ENCODE results near the gene ANO10. TPM values are rescaled to one million over a fixed set of nuclear protein-coding genes. Genes with fewer than 3 reads are reported as not detected.

The ANO10 gene
- total RNA-seq, 2 experiments from 2014 or later = 19.9 TPM

GRCh38 chr3:43641306-43642114 lies 19.7 kb upstream of the ANO10 start:
- H3K4me1 Mint-ChIP-seq = peaks cover 9% of the 10 kb centered on the region
- CTCF ChIA-PET = interaction anchor here (1.1 kb wide), 1 partner anchor 97 kb away, joined by 3 read pairs; no protein-coding TSS in a partner anchor
- no peak overlapping the region for H3K4me3 Mint-ChIP-seq
- H3K27ac Mint-ChIP-seq = no peak overlapping the region
- H3K36me3 Mint-ChIP-seq (ENCODE audit: low read depth) = no peaks in the 10 kb centered on the region
- no peaks in the 10 kb centered on the region for H3K9me3 Mint-ChIP-seq
- H3K27me3 Mint-ChIP-seq = peaks cover 17% of the 10 kb centered on the region
- DNase-seq = no peak
- POLR2A ChIA-PET = no interaction called here

- Mint-ChIP-seq H3K4me1 (peaks cover 9% of the 10 kb centered on the region), H3K4me3 (no peak overlapping the region), H3K36me3 (ENCODE audit: low read depth) (no peaks in the 10 kb centered on the region), H3K9me3 (no peaks in the 10 kb centered on the region), H3K27me3 (peaks cover 17% of the 10 kb centered on the region), H3K27ac (no peak overlapping the region)
- ChIA-PET CTCF (interaction anchor here (1.1 kb wide), 1 partner anchor 96 kb away, joined by 3 read pairs; no protein-coding TSS in a partner anchor), POLR2A (no interaction called here)
- no peak for DNase-seq
Observed at GRCh38 chr3:43640681-43641080, 18.9 kb upstream of the ANO10 start.

- Mint-ChIP-seq H3K27ac (no peak overlapping the region), H3K4me1 (peaks cover 9% of the 10 kb centered on the region), H3K27me3 (peaks cover 16% of the 10 kb centered on the region), H3K36me3 (ENCODE audit: low read depth) (no peaks in the 10 kb centered on the region), H3K9me3 (no peaks in the 10 kb centered on the region), H3K4me3 (no peak overlapping the region)
- CTCF ChIA-PET = interaction anchor here (0.9 to 1.3 kb wide), 3 partner anchors 93 to 105 kb away, joined by 3 to 4 read pairs (median 4); no protein-coding TSS in a partner anchor
- POLR2A ChIA-PET = no interaction called here
- DNase-seq = peak; percentile 68
Observed at GRCh38 chr3:43638594-43639447, 17.0 kb upstream of the ANO10 start.

- peaks cover 9% of the 10 kb centered on the region for H3K4me1 Mint-ChIP-seq
- H3K36me3 Mint-ChIP-seq (ENCODE audit: low read depth) = no peaks in the 10 kb centered on the region
Observed at GRCh38 chr3:43637702-43638101, 15.9 kb upstream of the ANO10 start.

GRCh38 chr3:43632986-43633385 lies 11.2 kb upstream of the ANO10 start:
- Mint-ChIP-seq H3K4me3 (no peak overlapping the region), H3K4me1 (peaks cover 19% of the 10 kb centered on the region), H3K36me3 (ENCODE audit: low read depth) (peaks cover 18% of the 10 kb centered on the region), H3K27ac (no peak overlapping the region), H3K9me3 (peaks cover 13% of the 10 kb centered on the region), H3K27me3 (peaks cover 12% of the 10 kb centered on the region)
- no peak for DNase-seq
- POLR2A ChIA-PET = no interaction called here
- CTCF ChIA-PET = interaction anchor here (1.0 kb wide), 1 partner anchor 87 kb away, joined by 3 read pairs; no protein-coding TSS in a partner anchor

More at GRCh38 chr3:43637702-43638101, 15.9 kb upstream of the ANO10 start:
- CTCF ChIA-PET = interaction anchor here (0.9 kb wide), 1 partner anchor 93 kb away, joined by 3 read pairs; no protein-coding TSS in a partner anchor
- Mint-ChIP-seq H3K9me3 (no peaks in the 10 kb centered on the region), H3K27me3 (peaks cover 16% of the 10 kb centered on the region), H3K27ac (no peak overlapping the region), H3K4me3 (no peak overlapping the region)
- no peak for DNase-seq
- POLR2A ChIA-PET = no interaction called here

- H3K27me3 Mint-ChIP-seq = peaks cover 12% of the 10 kb centered on the region
- no peak for DNase-seq
- H3K36me3 Mint-ChIP-seq (ENCODE audit: low read depth) = peaks cover 18% of the 10 kb centered on the region
- no peak overlapping the region for H3K4me3 Mint-ChIP-seq
- ChIA-PET POLR2A (no interaction called here), CTCF (no interaction called here)
- H3K4me1 Mint-ChIP-seq = peaks cover 26% of the 10 kb centered on the region
- H3K9me3 Mint-ChIP-seq = peaks cover 13% of the 10 kb centered on the region
- no peak overlapping the region for H3K27ac Mint-ChIP-seq
Observed at GRCh38 chr3:43632269-43632733, 10.5 kb upstream of the ANO10 start.

GRCh38 chr3:43629741-43630140 lies 7.9 kb upstream of the ANO10 start:
- no peak for DNase-seq
- Mint-ChIP-seq H3K27me3 (peaks cover 11% of the 10 kb centered on the region), H3K4me3 (no peak overlapping the region), H3K9me3 (peaks cover 13% of the 10 kb centered on the region), H3K27ac (no peak overlapping the region), H3K4me1 (peaks cover 40% of the 10 kb centered on the region), H3K36me3 (ENCODE audit: low read depth) (peaks cover 18% of the 10 kb centered on the region)
- CTCF ChIA-PET = no interaction called here
- POLR2A ChIA-PET = no interaction called here

- ChIA-PET CTCF (no interaction called here), POLR2A (no interaction called here)
- Mint-ChIP-seq H3K36me3 (ENCODE audit: low read depth) (peaks cover 18% of the 10 kb centered on the region), H3K27me3 (peaks cover 14% of the 10 kb centered on the region), H3K27ac (peak overlapping the region; percentile 41), H3K9me3 (peaks cover 13% of the 10 kb centered on the region), H3K4me3 (no peak overlapping the region), H3K4me1 (peaks cover 44% of the 10 kb centered on the region)
- DNase-seq = no peak
Observed at GRCh38 chr3:43629257-43629656, 7.4 kb upstream of the ANO10 start.

- Mint-ChIP-seq H3K27ac (peak overlapping the region; percentile 77), H3K4me3 (peak overlapping the region; percentile 55), H3K36me3 (ENCODE audit: low read depth) (peaks cover 18% of the 10 kb centered on the region), H3K27me3 (peaks cover 15% of the 10 kb centered on the region), H3K4me1 (peaks cover 56% of the 10 kb centered on the region), H3K9me3 (peaks cover 13% of the 10 kb centered on the region)
- POLR2A ChIA-PET = no interaction called here
- peak; percentile 51 for DNase-seq
- CTCF ChIA-PET = no interaction called here
Observed at GRCh38 chr3:43627360-43627759, 5.5 kb upstream of the ANO10 start.

- CTCF ChIA-PET = no interaction called here
- H3K9me3 Mint-ChIP-seq = peaks cover 13% of the 10 kb centered on the region
Observed at GRCh38 chr3:43624619-43625305, 3.0 kb upstream of the ANO10 start.

GRCh38 chr3:43620831-43621655 lies 768 bp downstream of the ANO10 start:
- Mint-ChIP-seq H3K27ac (peak overlapping the region; percentile 37), H3K9me3 (no peaks in the 10 kb centered on the region), H3K4me3 (peak overlapping the region; percentile 83), H3K27me3 (peaks cover 9% of the 10 kb centered on the region), H3K36me3 (ENCODE audit: low read depth) (no peaks in the 10 kb centered on the region), H3K4me1 (peaks cover 32% of the 10 kb centered on the region)
- DNase-seq = no peak
- POLR2A ChIA-PET = interaction anchor here (1.2 to 1.4 kb wide), 2 partner anchors 69 to 276 kb away, joined by 3 to 7 read pairs; partner anchors contain the start of gene ABHD5
- CTCF ChIA-PET = interaction anchor here (0.6 to 2.0 kb wide), 4 partner anchors 14 to 459 kb away, joined by 3 to 6 read pairs (median 3); no protein-coding TSS in a partner anchor

More at GRCh38 chr3:43624619-43625305, 3.0 kb upstream of the ANO10 start:
- POLR2A ChIA-PET = no interaction called here
- H3K4me1 Mint-ChIP-seq = peaks cover 63% of the 10 kb centered on the region
- H3K27ac Mint-ChIP-seq = no peak overlapping the region
- DNase-seq = no peak
- peaks cover 14% of the 10 kb centered on the region for H3K27me3 Mint-ChIP-seq
- H3K36me3 Mint-ChIP-seq (ENCODE audit: low read depth) = peaks cover 14% of the 10 kb centered on the region
- no peak overlapping the region for H3K4me3 Mint-ChIP-seq

GRCh38 chr3:43619588-43619987 lies 2.2 kb downstream of the ANO10 start:
- Mint-ChIP-seq H3K4me3 (no peak overlapping the region), H3K4me1 (peaks cover 27% of the 10 kb centered on the region), H3K27me3 (peaks cover 9% of the 10 kb centered on the region), H3K27ac (no peak overlapping the region), H3K9me3 (no peaks in the 10 kb centered on the region), H3K36me3 (ENCODE audit: low read depth) (no peaks in the 10 kb centered on the region)
- DNase-seq = no peak
- ChIA-PET POLR2A (interaction anchor here (0.7 kb wide), 1 partner anchor 857 kb away, joined by 4 read pairs; no protein-coding TSS in a partner anchor), CTCF (interaction anchor here (0.7 kb wide), 1 partner anchor 77 kb away, joined by 3 read pairs; no protein-coding TSS in a partner anchor)
